Neuron (in vitro differentiated cells): ENCODE measurements around the gene SYP.

ENCODE experiments used
- H2AFZ ChIP-seq: one replicate; pipeline ENCODE4 v1.6.1; 2013; ENCODE audit warnings: low read depth, mild to moderate bottlenecking, inconsistent platforms, low read length, moderate library complexity
- H3K27me3 ChIP-seq: one replicate; pipeline ENCODE4 v1.6.1; 2013; ENCODE audit warnings: low read length; ENCODE audit not compliant: insufficient read depth
- H3K36me3 ChIP-seq: one replicate; pipeline ENCODE4 v1.6.1; 2013; ENCODE audit warnings: low read length; ENCODE audit not compliant: insufficient read depth
- H3K4me1 ChIP-seq: one replicate; pipeline ENCODE4 v1.6.1; 2013; ENCODE audit warnings: low read length; ENCODE audit not compliant: insufficient read depth
- H3K4me3 ChIP-seq: 2 replicates; pipeline ENCODE4 v1.5.1; 2013; ENCODE audit warnings: mild to moderate bottlenecking, low read length, moderate library complexity
- H3K9me3 ChIP-seq: one replicate; pipeline ENCODE4 v1.6.1; 2013; ENCODE audit warnings: low read length

SYP gene

GRCh38 chrX:49199906-49200771 lies at the start of gene SYP:
Gene SYP (minus strand): TSS chrX:49200193. CDS start chrX:49200186, 7 bp downstream.
- peak within 1 kb of the TSS; percentile 42 for H3K4me3 ChIP-seq

GRCh38 chrX:49249616-49250015 lies 49.6 kb upstream of the SYP start:
- H3K36me3 ChIP-seq: peaks cover 6% of the 10 kb centered on the region
- no peak overlapping the region for H3K4me3 ChIP-seq

More at GRCh38 chrX:49199906-49200771, at the start of gene SYP:
- Histone ChIP-seq H2AFZ (peak within 1 kb of the TSS; percentile 50), H3K9me3 (no peaks in the 10 kb centered on the region), H3K4me1 (no peaks in the 10 kb centered on the region), H3K27me3 (peaks cover 8% of the 10 kb centered on the region), H3K36me3 (no peaks in the 10 kb centered on the region)

GRCh38 chrX:49249071-49249470 lies 49.1 kb upstream of the SYP start:
- Histone ChIP-seq H3K4me1 (no peaks in the 10 kb centered on the region), H3K36me3 (peaks cover 6% of the 10 kb centered on the region), H2AFZ (no peak overlapping the region), H3K9me3 (no peaks in the 10 kb centered on the region), H3K27me3 (no peaks in the 10 kb centered on the region), H3K4me3 (no peak overlapping the region)

More at GRCh38 chrX:49249616-49250015, 49.6 kb upstream of the SYP start:
- Histone ChIP-seq H3K27me3 (no peaks in the 10 kb centered on the region), H2AFZ (no peak overlapping the region), H3K9me3 (no peaks in the 10 kb centered on the region), H3K4me1 (no peaks in the 10 kb centered on the region)

GRCh38 chrX:49247916-49248811 lies 48.2 kb upstream of the SYP start:
- peaks cover 6% of the 10 kb centered on the region for H3K36me3 ChIP-seq
- H3K27me3 ChIP-seq: no peaks in the 10 kb centered on the region
- no peaks in the 10 kb centered on the region for H3K4me1 ChIP-seq
- no peak overlapping the region for H3K4me3 ChIP-seq
- H3K9me3 ChIP-seq: no peaks in the 10 kb centered on the region
- no peak overlapping the region for H2AFZ ChIP-seq

- H3K9me3 ChIP-seq: no peaks in the 10 kb centered on the region
- no peak overlapping the region for H2AFZ ChIP-seq
- H3K4me3 ChIP-seq: no peak overlapping the region
- no peaks in the 10 kb centered on the region for H3K4me1 ChIP-seq
- H3K27me3 ChIP-seq: no peaks in the 10 kb centered on the region
- peaks cover 6% of the 10 kb centered on the region for H3K36me3 ChIP-seq
These were observed 47.4 kb upstream of the SYP start for GRCh38 chrX:49247346-49247745.

- Histone ChIP-seq H3K36me3 (peaks cover 6% of the 10 kb centered on the region), H3K9me3 (no peaks in the 10 kb centered on the region), H3K27me3 (no peaks in the 10 kb centered on the region), H2AFZ (no peak overlapping the region), H3K4me3 (no peak overlapping the region), H3K4me1 (no peaks in the 10 kb centered on the region)
These were observed 46.5 kb upstream of the SYP start for GRCh38 chrX:49246541-49246940.

GRCh38 chrX:49244207-49244606 lies 44.2 kb upstream of the SYP start:
- H3K36me3 ChIP-seq: peaks cover 6% of the 10 kb centered on the region

GRCh38 chrX:49243166-49243565 lies 43.2 kb upstream of the SYP start:
- H3K4me1 ChIP-seq: no peaks in the 10 kb centered on the region
- no peak overlapping the region for H3K4me3 ChIP-seq
- no peaks in the 10 kb centered on the region for H3K9me3 ChIP-seq

More at GRCh38 chrX:49244207-49244606, 44.2 kb upstream of the SYP start:
- H2AFZ ChIP-seq: no peak overlapping the region
- no peak overlapping the region for H3K4me3 ChIP-seq
- H3K27me3 ChIP-seq: no peaks in the 10 kb centered on the region
- H3K4me1 ChIP-seq: no peaks in the 10 kb centered on the region
- H3K9me3 ChIP-seq: no peaks in the 10 kb centered on the region

GRCh38 chrX:49242545-49243066 lies 42.6 kb upstream of the SYP start:
- H3K36me3 ChIP-seq: no peaks in the 10 kb centered on the region
- H2AFZ ChIP-seq: no peak overlapping the region
- H3K4me3 ChIP-seq: no peak overlapping the region
- no peaks in the 10 kb centered on the region for H3K4me1 ChIP-seq
- H3K9me3 ChIP-seq: no peaks in the 10 kb centered on the region
- H3K27me3 ChIP-seq: no peaks in the 10 kb centered on the region

More at GRCh38 chrX:49243166-49243565, 43.2 kb upstream of the SYP start:
- Histone ChIP-seq H3K27me3 (no peaks in the 10 kb centered on the region), H2AFZ (no peak overlapping the region), H3K36me3 (no peaks in the 10 kb centered on the region)

- Histone ChIP-seq H3K27me3 (no peaks in the 10 kb centered on the region), H3K4me1 (no peaks in the 10 kb centered on the region)
These were observed 38.7 kb upstream of the SYP start for GRCh38 chrX:49238735-49239134.

GRCh38 chrX:49237060-49237459 lies 37.1 kb upstream of the SYP start:
- no peaks in the 10 kb centered on the region for H3K9me3 ChIP-seq
- H2AFZ ChIP-seq: no peak overlapping the region
- H3K36me3 ChIP-seq: no peaks in the 10 kb centered on the region
- H3K4me3 ChIP-seq: no peak overlapping the region
- no peaks in the 10 kb centered on the region for H3K4me1 ChIP-seq
- H3K27me3 ChIP-seq: no peaks in the 10 kb centered on the region

More at GRCh38 chrX:49238735-49239134, 38.7 kb upstream of the SYP start:
- Histone ChIP-seq H3K4me3 (no peak overlapping the region), H3K36me3 (no peaks in the 10 kb centered on the region), H2AFZ (no peak overlapping the region), H3K9me3 (no peaks in the 10 kb centered on the region)

- Histone ChIP-seq H3K4me1 (no peaks in the 10 kb centered on the region), H3K9me3 (no peaks in the 10 kb centered on the region), H3K36me3 (no peaks in the 10 kb centered on the region), H2AFZ (no peak overlapping the region), H3K27me3 (no peaks in the 10 kb centered on the region), H3K4me3 (no peak overlapping the region)
These were observed 34.0 kb upstream of the SYP start for GRCh38 chrX:49233887-49234555.
